AG08396 (cell line): ENCODE results near the gene ULK4.

ENCODE experiments used
- DNase-seq: peaks from one replicate; pipeline ENCODE4 v3.0.0; 2012; ENCODE audit warnings: low spot score, mixed read lengths

The ULK4 gene

GRCh38 chr3:41259449-41260062, 702.3 kb downstream of the ULK4 start:
- no peak for DNase-seq

DNA sequence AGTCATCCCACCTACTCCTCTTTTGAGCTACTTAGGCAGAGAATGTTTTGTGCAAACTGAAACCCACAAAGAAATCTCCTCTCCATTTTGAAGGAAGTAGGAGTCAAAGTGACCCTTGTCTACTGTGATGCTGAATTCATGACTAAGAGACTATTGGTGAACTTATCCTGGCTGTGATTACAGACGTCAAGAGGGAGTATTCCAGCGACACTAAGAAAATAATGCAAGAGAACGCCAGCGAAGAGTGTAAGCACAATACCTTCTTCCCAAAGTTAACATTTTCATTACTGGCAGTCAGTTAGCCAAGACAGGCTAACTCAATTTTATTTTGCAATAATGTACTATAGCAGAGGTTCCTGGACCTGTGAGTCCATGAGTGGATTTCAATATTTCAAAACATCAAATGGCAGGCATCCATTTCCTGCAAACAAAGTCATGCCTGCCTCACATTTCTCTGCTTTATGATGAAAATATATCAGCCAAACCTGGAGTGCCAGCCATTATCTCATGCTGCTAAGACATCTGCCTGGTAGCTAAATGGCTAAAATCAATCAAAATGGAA, 703.6 kb downstream of the ULK4 start:
- DNase-seq, result no peak

GRCh38 chr3:41251593-41251992, 710.3 kb downstream of the ULK4 start:
- no peak for DNase-seq

- DNase-seq, result no peak
Observed at GRCh38 chr3:41250825-41251224, 711.1 kb downstream of the ULK4 start.

DNA sequence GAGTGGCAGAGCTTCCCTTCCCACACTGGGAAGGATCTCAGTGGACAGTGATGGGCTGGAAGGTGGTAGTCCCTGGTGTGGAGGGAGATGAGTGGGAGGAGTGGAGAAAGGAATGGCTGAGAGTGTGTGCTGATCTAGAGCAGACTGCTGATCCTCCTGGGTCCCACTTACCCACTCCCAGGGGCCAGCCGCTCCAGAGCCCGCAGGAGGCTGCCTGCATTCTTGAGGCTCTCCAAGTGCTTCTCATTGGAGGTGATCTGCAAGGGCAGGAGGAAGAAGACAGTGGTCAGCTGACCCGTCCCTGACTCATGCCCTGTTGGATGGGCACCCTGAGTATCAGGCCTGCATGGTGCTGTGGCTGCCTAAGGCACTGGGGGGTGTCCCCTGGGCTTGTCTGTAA, 712.6 kb downstream of the ULK4 start:
- no peak for DNase-seq

DNA sequence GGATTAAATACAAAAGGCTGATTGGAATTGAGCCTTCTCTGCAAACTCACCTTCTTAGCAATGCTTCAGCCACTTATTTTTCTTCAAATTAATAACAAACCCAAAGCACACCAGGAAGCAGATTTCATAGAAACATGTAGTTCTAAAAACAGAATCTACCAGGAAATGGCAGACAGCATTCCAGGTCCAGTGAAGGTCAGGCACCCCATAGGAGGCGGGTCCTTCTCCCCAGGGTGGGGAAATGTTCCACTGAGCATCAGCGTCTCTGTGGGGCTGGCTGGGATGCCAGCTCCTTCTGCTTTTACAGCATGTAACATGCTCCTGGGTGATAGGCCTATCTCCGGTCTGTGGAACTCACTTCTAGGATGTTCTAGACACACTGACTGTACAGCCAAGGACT, 713.4 kb downstream of the ULK4 start:
- no peak for DNase-seq

DNA sequence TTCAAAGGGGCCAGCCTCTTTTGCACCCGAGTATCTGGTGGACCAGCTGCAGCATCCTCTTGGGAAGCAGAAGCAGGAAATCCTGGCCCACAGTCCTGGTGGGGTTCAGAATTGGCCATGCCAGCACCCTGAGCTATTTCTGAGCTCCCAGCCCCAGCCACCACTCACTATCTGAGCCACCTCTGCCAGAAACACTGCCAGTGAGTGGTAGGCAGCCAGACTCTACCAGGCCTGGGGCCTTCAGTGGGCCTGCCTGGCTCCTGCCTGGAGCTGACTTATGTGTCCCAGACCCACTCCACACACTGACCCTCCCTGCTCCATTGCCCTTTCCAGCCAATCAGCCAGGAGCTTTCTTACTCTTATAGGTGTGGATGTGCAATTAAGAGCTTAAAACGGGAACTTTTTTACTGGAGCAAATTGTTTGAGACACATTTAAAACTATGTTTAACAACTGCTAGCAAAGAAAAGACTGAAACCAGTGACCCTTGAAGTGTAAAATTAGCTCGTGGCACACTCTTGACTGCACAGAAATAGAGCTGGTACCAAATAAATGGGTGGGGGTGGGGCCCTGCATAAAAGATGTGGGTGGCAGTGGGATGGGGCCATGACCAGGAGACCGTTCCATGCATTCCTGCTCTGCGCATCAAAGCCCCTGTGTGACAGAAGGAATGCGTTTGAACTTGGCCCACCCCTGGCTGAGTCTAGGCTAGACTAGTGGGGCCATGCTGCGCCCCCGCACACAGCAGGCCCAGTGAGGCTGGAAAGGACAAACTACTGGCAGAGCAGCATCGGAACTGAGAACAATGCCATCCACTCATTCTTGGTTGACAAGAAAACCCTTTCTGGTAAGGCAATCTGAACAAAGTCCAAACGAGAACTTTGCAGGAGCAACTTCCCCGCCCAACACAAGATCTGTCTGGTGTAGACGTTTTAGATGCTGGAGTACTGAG, 714.6 kb downstream of the ULK4 start:
- DNase-seq, result no peak

GRCh38 chr3:41244620-41245336, 717.1 kb downstream of the ULK4 start:
- DNase-seq, result no peak

DNA sequence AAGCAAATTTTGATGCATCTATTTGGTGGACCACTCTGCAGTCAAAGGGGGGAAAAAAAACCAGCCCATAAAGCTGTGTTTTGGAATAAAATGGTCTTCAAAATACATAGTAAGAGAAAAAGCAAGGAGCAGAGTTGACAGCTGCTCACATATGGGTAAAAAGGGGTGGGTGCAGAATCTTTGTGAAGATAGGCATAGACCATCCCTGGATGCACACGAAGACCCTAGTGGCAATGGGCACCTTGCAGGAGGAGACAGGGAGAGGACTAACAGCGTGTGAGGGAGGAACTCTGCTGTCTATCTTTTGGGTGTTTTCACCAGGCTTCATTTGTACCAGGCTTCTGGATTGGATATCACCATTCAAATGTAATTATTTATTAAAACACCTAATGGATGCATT, 718.7 kb downstream of the ULK4 start:
- DNase-seq, result no peak

DNA sequence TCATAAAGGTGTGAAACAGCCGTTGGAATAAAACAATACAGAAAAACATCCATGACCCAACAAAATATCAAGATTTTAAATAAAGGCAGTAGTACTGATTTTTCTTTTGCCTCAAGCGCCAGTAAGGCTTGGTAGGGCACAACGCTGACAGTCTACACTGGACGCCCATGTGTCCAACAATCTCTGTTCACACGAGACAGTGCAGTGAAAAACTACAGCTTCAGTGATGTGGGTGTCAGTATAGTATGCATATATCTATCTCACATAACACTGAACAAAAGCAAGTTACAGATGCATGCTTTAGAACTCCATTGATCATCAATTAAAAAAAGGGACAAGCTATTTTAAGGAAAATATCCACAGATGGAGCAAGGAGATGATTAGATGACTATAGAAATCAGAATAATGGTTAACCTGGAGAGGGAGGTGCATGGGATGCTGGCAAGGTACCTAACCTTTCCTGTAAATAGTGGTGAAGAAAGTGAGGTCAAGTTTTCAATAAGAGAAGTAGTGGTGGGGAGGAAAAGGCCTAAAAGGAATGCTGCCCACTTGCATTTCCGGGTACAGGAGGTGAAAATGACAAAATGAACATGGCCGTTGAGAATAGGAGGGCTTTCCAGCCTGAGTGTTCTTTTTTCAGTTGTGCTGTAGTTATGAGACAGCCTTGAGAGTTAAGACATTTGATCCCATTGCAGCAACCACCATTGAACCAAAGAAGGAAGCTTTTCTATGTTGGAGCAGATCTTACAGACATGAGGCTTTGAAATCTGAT, 719.9 kb downstream of the ULK4 start:
- no peak for DNase-seq

GRCh38 chr3:41241161-41241560, 720.7 kb downstream of the ULK4 start:
- DNase-seq, result no peak

DNA sequence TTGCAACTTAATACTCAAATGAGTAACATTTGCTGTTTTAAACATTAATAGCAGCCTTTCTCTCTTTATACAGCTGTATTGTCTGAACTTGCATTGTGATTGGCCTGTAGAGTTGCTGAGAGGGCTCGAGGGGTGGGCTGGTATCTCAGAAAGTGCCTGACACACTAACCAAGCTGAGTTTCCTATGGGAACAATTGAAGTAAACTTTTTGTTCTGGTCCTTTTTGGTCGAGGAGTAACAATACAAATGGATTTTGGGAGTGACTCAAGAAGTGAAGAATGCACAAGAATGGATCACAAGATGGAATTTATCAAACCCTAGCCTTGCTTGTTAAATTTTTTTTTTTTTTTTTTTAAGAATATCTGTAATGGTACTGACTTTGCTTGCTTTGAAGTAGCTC, 722.3 kb downstream of the ULK4 start:
- no peak for DNase-seq

GRCh38 chr3:41237907-41238306, 724.0 kb downstream of the ULK4 start:
- DNase-seq, result no peak

DNA sequence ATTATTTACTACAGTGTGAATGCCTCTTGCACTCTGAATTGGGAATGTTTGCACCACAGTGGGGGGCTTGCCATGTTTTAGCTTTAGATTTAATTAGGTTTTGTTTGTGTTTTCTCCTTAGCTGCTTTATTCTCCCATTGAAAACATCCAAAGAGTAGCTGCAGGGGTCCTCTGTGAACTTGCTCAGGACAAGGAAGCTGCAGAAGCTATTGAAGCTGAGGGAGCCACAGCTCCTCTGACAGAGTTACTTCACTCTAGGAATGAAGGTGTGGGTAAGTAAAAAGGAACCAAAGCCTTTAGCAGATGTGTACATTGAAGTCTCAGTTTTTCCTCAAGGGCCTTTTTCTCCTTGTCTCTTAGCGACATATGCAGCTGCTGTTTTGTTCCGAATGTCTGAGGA, 725.7 kb downstream of the ULK4 start:
- no peak for DNase-seq

GRCh38 chr3:41234823-41235721, 726.8 kb downstream of the ULK4 start:
- no peak for DNase-seq

GRCh38 chr3:41224120-41224806, 737.6 kb downstream of the ULK4 start:
- peak; percentile 52 for DNase-seq

GRCh38 chr3:41223691-41224090, 738.2 kb downstream of the ULK4 start:
- no peak for DNase-seq

DNA sequence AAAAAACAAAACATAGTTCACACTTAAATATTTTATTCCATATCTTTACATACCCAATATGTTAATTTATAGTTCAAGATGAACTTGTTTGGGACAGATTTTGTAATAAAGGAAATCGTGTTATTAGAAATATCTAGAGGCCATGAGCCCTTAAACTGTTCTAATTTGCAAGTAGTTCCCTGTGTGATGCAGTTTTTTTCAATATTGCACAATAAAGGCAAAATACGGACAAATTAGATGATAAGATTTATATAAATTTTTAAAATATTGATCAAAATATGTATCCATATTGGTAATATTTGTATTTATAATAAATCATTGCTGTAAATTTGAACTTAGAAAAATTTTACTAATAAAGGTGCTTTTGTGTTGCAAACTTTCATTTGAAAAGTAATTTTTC, 738.8 kb downstream of the ULK4 start:
- no peak for DNase-seq

DNA sequence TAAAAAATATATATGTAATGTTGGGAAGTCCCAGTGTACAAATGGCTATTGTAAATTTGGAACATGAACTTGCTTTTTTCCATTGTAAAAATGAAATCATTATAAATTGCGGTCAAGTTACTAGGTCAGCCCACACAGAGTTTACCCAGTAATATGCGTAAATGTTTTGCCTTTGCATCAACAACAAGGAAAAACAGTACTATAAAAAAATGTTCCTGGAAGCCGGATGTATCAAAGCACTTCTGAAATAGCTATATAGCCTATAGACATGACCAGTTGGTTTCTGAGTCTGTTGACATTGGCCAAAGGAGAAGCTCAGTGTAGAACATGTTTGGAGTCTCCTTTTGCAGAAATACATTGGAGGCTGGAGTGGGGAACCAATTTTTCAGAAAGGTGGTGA, 739.4 kb downstream of the ULK4 start:
- DNase-seq, result no peak

- DNase-seq, result no peak
Observed at GRCh38 chr3:41222012-41222411, 739.9 kb downstream of the ULK4 start.
